ENCODE data around the gene RNPS1. TPM values are rescaled to one million over a fixed set of nuclear protein-coding genes. Genes with fewer than 3 reads are reported as not detected.

Gene RNPS1
- total and polyA plus RNA-seq, 3 donors from 2014 or later = 197 to 294 (median 261) TPM

- no peaks in the 10 kb centered on the region for H3K27me3 ChIP-seq
- H3K4me1 ChIP-seq = peaks cover 9% of the 10 kb centered on the region
- H3K36me3 ChIP-seq (ENCODE audit: low read depth, missing control alignments) = no peaks in the 10 kb centered on the region
- WGBS, 2 donors = 91 to 100% methylated on average over 1 to 17 of the region's 18 CpGs
- intact Hi-C loops (cut with DNase I; ENCODE audit: low total_unique reads) = no loop called here
- no peak overlapping the region for H3K4me3 ChIP-seq
- TF ChIP-seq POLR2A (IDR thresholded peaks at IDR 0.05) (no peak), CTCF (IDR thresholded peaks at IDR 0.05) (no peak)
- no peak overlapping the region for H3K27ac ChIP-seq
- H3K9me3 ChIP-seq = no peaks in the 10 kb centered on the region
- no peak for DNase-seq
Measured at GRCh38 chr16:2234813-2235170, 33.1 kb downstream of the RNPS1 start.

GRCh38 chr16:2233872-2234812 is 33.8 kb downstream of the RNPS1 start:
- peaks cover 9% of the 10 kb centered on the region for H3K4me1 ChIP-seq
- no peaks in the 10 kb centered on the region for H3K9me3 ChIP-seq
- TF ChIP-seq CTCF (IDR thresholded peaks at IDR 0.05) (no peak), POLR2A (IDR thresholded peaks at IDR 0.05) (no peak)
- DNase-seq = no peak
- intact Hi-C loops (cut with DNase I; ENCODE audit: low total_unique reads) = no loop called here
- no peak overlapping the region for H3K27ac ChIP-seq
- no peaks in the 10 kb centered on the region for H3K36me3 ChIP-seq (ENCODE audit: low read depth, missing control alignments)
- 94 to 96% methylated on average over 9 to 51 of the region's 51 CpGs for WGBS, 2 donors
- no peak overlapping the region for H3K4me3 ChIP-seq
- H3K27me3 ChIP-seq = no peaks in the 10 kb centered on the region

- 94 to 100% methylated on average over 3 to 28 of the region's 28 CpGs for WGBS, 2 donors
- no peak for TF ChIP-seq CTCF (IDR thresholded peaks at IDR 0.05)
- no peak for TF ChIP-seq POLR2A (IDR thresholded peaks at IDR 0.05)
- no peak overlapping the region for H3K4me3 ChIP-seq
- intact Hi-C loops (cut with DNase I; ENCODE audit: low total_unique reads) = no loop called here
- no peaks in the 10 kb centered on the region for H3K9me3 ChIP-seq
- no peaks in the 10 kb centered on the region for H3K27me3 ChIP-seq
- peaks cover 9% of the 10 kb centered on the region for H3K4me1 ChIP-seq
- no peak for DNase-seq
- no peaks in the 10 kb centered on the region for H3K36me3 ChIP-seq (ENCODE audit: low read depth, missing control alignments)
- no peak overlapping the region for H3K27ac ChIP-seq
Measured at GRCh38 chr16:2233046-2233775, 34.7 kb downstream of the RNPS1 start.

- no peaks in the 10 kb centered on the region for H3K27me3 ChIP-seq
- WGBS, 2 donors = 83% methylated on average over 7 to 36 of the region's 41 CpGs
- no peak for TF ChIP-seq POLR2A (IDR thresholded peaks at IDR 0.05)
- no peak for TF ChIP-seq CTCF (IDR thresholded peaks at IDR 0.05)
- H3K4me3 ChIP-seq = no peak overlapping the region
- H3K9me3 ChIP-seq = no peaks in the 10 kb centered on the region
- intact Hi-C loops (cut with DNase I; ENCODE audit: low total_unique reads) = no loop called here
- DNase-seq = no peak
- H3K27ac ChIP-seq = no peak overlapping the region
- H3K4me1 ChIP-seq = peaks cover 9% of the 10 kb centered on the region
- no peaks in the 10 kb centered on the region for H3K36me3 ChIP-seq (ENCODE audit: low read depth, missing control alignments)
Measured at GRCh38 chr16:2232094-2232990, 35.6 kb downstream of the RNPS1 start.

Measured in testis (tissue), 3 donors.